GM21717 (cell line): Measurements from ENCODE around the gene EIF4EBP3.
"Not testable (repeated sequence)": the region's sequence is repeated elsewhere in the genome, so short reads cannot be mapped to it uniquely, and the experiment has no call there.

Experiments used
- ATAC-seq: cut with Tn5 transposase; IDR thresholded peaks from one replicate; pipeline ENCODE4 v1.9.1; 2021; ENCODE audit warnings: mild to moderate bottlenecking, moderate library complexity; ENCODE audit not compliant: unreplicated experiment

EIF4EBP3 gene

GRCh38 chr5:140575309-140575708 lies 27.8 kb downstream of the EIF4EBP3 start:
- no peak for ATAC-seq

- no peak for ATAC-seq
Measured at GRCh38 chr5:140576776-140577201, 29.3 kb downstream of the EIF4EBP3 start.

GRCh38 chr5:140579188-140579747 lies 31.8 kb downstream of the EIF4EBP3 start:
- ATAC-seq, result not testable (repeated sequence)

GRCh38 chr5:140587495-140587894 lies 40.0 kb downstream of the EIF4EBP3 start:
- ATAC-seq, result no peak

- ATAC-seq, result no peak
Measured at GRCh38 chr5:140588311-140589070, 41.0 kb downstream of the EIF4EBP3 start.

GRCh38 chr5:140590861-140591260 lies 43.4 kb downstream of the EIF4EBP3 start:
- ATAC-seq, result no peak

- no peak for ATAC-seq
Measured at GRCh38 chr5:140591747-140592372, 44.4 kb downstream of the EIF4EBP3 start.

GRCh38 chr5:140593070-140593469 lies 45.6 kb downstream of the EIF4EBP3 start:
- ATAC-seq, result not testable (repeated sequence)

- no peak for ATAC-seq
Measured at GRCh38 chr5:140594169-140594568, 46.7 kb downstream of the EIF4EBP3 start.

GRCh38 chr5:140595538-140596300 lies 48.3 kb downstream of the EIF4EBP3 start:
- no peak for ATAC-seq

- ATAC-seq, result no peak
Measured at GRCh38 chr5:140596321-140596741, 48.9 kb downstream of the EIF4EBP3 start.

- ATAC-seq, result no peak
Measured at GRCh38 chr5:140598836-140599235, 51.4 kb downstream of the EIF4EBP3 start.
